GM12878 (cell line): ENCODE data around the gene SEPTIN6.

Experiments
- CREM ChIP-seq: IDR thresholded peaks from 2 replicates; pipeline ENCODE4 v1.6.1; 2014; ENCODE audit warnings: antibody characterized with exemption, low read depth
- YY1 ChIP-seq: IDR thresholded peaks from 2 replicates; pipeline ENCODE4 v1.6.1; 2011; ENCODE audit warnings: low read depth, mild to moderate bottlenecking, low read length
- TF ChIP-seq, protein P1 (sequence below): IDR thresholded peaks from 2 replicates; pipeline ENCODE4 v1.6.1; 2012; ENCODE audit warnings: mild to moderate bottlenecking, low read depth, low read length

DNA sequence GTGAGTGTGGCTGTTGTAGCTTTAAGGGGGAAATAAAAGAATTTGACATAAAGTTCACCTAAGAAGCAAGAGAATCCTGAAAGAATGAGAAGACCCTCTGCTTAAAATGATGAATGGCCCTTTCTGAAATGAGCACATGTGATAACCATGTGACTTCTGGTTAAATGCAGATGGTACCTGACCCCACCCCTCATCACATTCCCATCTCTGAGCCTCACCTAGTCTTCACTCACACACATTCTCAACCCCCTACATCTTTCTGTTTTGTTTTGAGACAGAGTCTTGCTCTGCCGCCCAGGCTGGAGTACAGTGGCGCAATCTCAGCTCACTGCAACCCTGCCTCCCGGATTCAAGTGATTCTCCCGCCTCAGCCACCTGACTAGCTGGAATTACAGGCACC is 31.5 kb downstream of the SEPTIN6 start:
- TF ChIP-seq, protein P1, sequence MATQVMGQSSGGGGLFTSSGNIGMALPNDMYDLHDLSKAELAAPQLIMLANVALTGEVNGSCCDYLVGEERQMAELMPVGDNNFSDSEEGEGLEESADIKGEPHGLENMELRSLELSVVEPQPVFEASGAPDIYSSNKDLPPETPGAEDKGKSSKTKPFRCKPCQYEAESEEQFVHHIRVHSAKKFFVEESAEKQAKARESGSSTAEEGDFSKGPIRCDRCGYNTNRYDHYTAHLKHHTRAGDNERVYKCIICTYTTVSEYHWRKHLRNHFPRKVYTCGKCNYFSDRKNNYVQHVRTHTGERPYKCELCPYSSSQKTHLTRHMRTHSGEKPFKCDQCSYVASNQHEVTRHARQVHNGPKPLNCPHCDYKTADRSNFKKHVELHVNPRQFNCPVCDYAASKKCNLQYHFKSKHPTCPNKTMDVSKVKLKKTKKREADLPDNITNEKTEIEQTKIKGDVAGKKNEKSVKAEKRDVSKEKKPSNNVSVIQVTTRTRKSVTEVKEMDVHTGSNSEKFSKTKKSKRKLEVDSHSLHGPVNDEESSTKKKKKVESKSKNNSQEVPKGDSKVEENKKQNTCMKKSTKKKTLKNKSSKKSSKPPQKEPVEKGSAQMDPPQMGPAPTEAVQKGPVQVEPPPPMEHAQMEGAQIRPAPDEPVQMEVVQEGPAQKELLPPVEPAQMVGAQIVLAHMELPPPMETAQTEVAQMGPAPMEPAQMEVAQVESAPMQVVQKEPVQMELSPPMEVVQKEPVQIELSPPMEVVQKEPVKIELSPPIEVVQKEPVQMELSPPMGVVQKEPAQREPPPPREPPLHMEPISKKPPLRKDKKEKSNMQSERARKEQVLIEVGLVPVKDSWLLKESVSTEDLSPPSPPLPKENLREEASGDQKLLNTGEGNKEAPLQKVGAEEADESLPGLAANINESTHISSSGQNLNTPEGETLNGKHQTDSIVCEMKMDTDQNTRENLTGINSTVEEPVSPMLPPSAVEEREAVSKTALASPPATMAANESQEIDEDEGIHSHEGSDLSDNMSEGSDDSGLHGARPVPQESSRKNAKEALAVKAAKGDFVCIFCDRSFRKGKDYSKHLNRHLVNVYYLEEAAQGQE, result no peak
- TF ChIP-seq YY1 (no peak), CREM (no peak)
